GM21737 (cell line): ENCODE results near the gene RNF126.
"Not testable (repeated sequence)": the region's sequence is repeated elsewhere in the genome, so short reads cannot be mapped to it uniquely, and the experiment has no call there.

Experiments used
- ATAC-seq: cut with Tn5 transposase; IDR thresholded peaks from one replicate; pipeline ENCODE4 v1.9.1; 2021; ENCODE audit warnings: mild to moderate bottlenecking, moderate library complexity; ENCODE audit not compliant: unreplicated experiment

Gene RNF126

GRCh38 chr19:686589-687297 lies 23.7 kb upstream of the RNF126 start:
- no peak for ATAC-seq

GRCh38 chr19:685454-685931 lies 22.5 kb upstream of the RNF126 start:
- no peak for ATAC-seq

GRCh38 chr19:682678-683320 lies 19.8 kb upstream of the RNF126 start:
- no peak for ATAC-seq

- no peak for ATAC-seq
These were observed 18.3 kb upstream of the RNF126 start for GRCh38 chr19:681029-682019.

- ATAC-seq = peak; percentile 72
These were observed 17.4 kb upstream of the RNF126 start for GRCh38 chr19:680287-681028.

GRCh38 chr19:679418-680286 lies 16.6 kb upstream of the RNF126 start:
- ATAC-seq = peak; percentile 11

GRCh38 chr19:678791-679388 lies 15.9 kb upstream of the RNF126 start:
- ATAC-seq = no peak

- no peak for ATAC-seq
These were observed 14.8 kb upstream of the RNF126 start for GRCh38 chr19:677601-678436.

GRCh38 chr19:677201-677600 lies 14.2 kb upstream of the RNF126 start:
- ATAC-seq = no peak

GRCh38 chr19:676339-677105 lies 13.5 kb upstream of the RNF126 start, which contains the start of gene FSTL3:
Gene FSTL3 (plus strand): TSS chr19:676392. CDS start chr19:676424, 32 bp downstream.
- no peak for ATAC-seq

- no peak for ATAC-seq
These were observed 13.0 kb upstream of the RNF126 start for GRCh38 chr19:676007-676338.

GRCh38 chr19:674282-675151 lies 11.5 kb upstream of the RNF126 start:
- no peak for ATAC-seq

- no peak for ATAC-seq
These were observed 7.6 kb upstream of the RNF126 start for GRCh38 chr19:670609-671075.

GRCh38 chr19:668675-669434 lies 5.8 kb upstream of the RNF126 start:
- not testable (repeated sequence) for ATAC-seq

GRCh38 chr19:666985-667573 lies 4.1 kb upstream of the RNF126 start:
- ATAC-seq = not testable (repeated sequence)
